HEK293T (cell line): ENCODE results near the gene KLF1.

Source experiments
- ARNT ChIP-seq: fragments of 450-650 bp; IDR thresholded peaks from 2 replicates; pipeline ENCODE4 v1.6.1; 2017; ENCODE audit warnings: mild to moderate bottlenecking
- CTBP1 ChIP-seq: fragments of 450-650 bp; IDR thresholded peaks from 2 replicates; pipeline ENCODE4 v1.6.1; 2016; ENCODE audit warnings: borderline replicate concordance
- FOXA1 ChIP-seq: fragments of 450-650 bp; IDR thresholded peaks from 2 replicates; pipeline ENCODE4 v1.6.1; 2016; ENCODE audit warnings: mild to moderate bottlenecking
- FOXK2 ChIP-seq: fragments of 450-650 bp; IDR thresholded peaks from 2 replicates; pipeline ENCODE4 v1.6.1; 2016; ENCODE audit warnings: mild to moderate bottlenecking
- FOXM1 ChIP-seq: fragments of 450-650 bp; IDR thresholded peaks from 2 replicates; pipeline ENCODE4 v1.6.1; 2017; ENCODE audit warnings: mild to moderate bottlenecking, borderline replicate concordance
- HDGF ChIP-seq: fragments of 450-650 bp; IDR thresholded peaks from 2 replicates; pipeline ENCODE4 v1.6.1; 2017; ENCODE audit warnings: antibody characterized with exemption, borderline replicate concordance
- NFRKB ChIP-seq: fragments of 450-650 bp; IDR thresholded peaks from 2 replicates; pipeline ENCODE4 v1.6.1; 2016; ENCODE audit warnings: mild to moderate bottlenecking, moderate library complexity
- SP1 ChIP-seq: fragments of 450-650 bp; IDR thresholded peaks from 2 replicates; pipeline ENCODE4 v1.6.1; 2017
- SUZ12 ChIP-seq: fragments of 450-650 bp; IDR thresholded peaks from 2 replicates; pipeline ENCODE4 v1.6.1; 2016; ENCODE audit warnings: mild to moderate bottlenecking
- TARDBP ChIP-seq: fragments of 450-650 bp; IDR thresholded peaks from 2 replicates; pipeline ENCODE4 v1.6.1; 2016

GRCh38 chr19:12896460-12896859 lies 9.5 kb upstream of the KLF1 start:
- no peak for TF ChIP-seq FOXA1
- TF ChIP-seq SP1: no peak
- TF ChIP-seq CTBP1: no peak
- no peak for TF ChIP-seq FOXK2
- TF ChIP-seq HDGF: no peak
- TF ChIP-seq NFRKB: no peak
- no peak for TF ChIP-seq TARDBP
- TF ChIP-seq ARNT: no peak
- TF ChIP-seq FOXM1: no peak
- no peak for TF ChIP-seq SUZ12
